Peyer's patch (tissue), 4 donors: Measurements from ENCODE around the gene LTB4R.

Experiments used
- POLR2A ChIP-seq, 2 donors: fragments of 450-650 bp; IDR thresholded peaks; one replicate each; pipeline ENCODE4 v1.5.1; 2017; ENCODE audit warnings: antibody characterized with exemption in 2 of 2, mild to moderate bottlenecking in 2 of 2, moderate library complexity in 2 of 2
- TF ChIP-seq, protein P1 (sequence below), 6 experiments: fragments of 450-650 bp in 4 of 6; fragments of 200-600 bp in 2 of 6; sonication (generic) in 1 of 6; IDR thresholded peaks; one replicate each; pipeline ENCODE4 v1.5.1; 2017 to 2019; ENCODE audit warnings: antibody characterized with exemption in 6 of 6, mild to moderate bottlenecking in 3 of 6, moderate library complexity in 1 of 6

GRCh38 chr14:24310646-24311604, at the start of gene LTB4R:
- TF ChIP-seq, protein P1, sequence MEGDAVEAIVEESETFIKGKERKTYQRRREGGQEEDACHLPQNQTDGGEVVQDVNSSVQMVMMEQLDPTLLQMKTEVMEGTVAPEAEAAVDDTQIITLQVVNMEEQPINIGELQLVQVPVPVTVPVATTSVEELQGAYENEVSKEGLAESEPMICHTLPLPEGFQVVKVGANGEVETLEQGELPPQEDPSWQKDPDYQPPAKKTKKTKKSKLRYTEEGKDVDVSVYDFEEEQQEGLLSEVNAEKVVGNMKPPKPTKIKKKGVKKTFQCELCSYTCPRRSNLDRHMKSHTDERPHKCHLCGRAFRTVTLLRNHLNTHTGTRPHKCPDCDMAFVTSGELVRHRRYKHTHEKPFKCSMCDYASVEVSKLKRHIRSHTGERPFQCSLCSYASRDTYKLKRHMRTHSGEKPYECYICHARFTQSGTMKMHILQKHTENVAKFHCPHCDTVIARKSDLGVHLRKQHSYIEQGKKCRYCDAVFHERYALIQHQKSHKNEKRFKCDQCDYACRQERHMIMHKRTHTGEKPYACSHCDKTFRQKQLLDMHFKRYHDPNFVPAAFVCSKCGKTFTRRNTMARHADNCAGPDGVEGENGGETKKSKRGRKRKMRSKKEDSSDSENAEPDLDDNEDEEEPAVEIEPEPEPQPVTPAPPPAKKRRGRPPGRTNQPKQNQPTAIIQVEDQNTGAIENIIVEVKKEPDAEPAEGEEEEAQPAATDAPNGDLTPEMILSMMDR (IDR thresholded peaks at IDR 0.05): peak; percentile 7 to 51 (median 44)
- peak in 1 of 2 donors; percentile 13 for TF ChIP-seq POLR2A (IDR thresholded peaks at IDR 0.05)
